ENCODE measurements around the gene ROS1. TPM values are rescaled to one million over a fixed set of nuclear protein-coding genes. Genes with fewer than 3 reads are reported as not detected.
"Not testable (repeated sequence)": the region's sequence is repeated elsewhere in the genome, so short reads cannot be mapped to it uniquely, and the experiment has no call there.

The ROS1 gene
- polyA plus RNA-seq (2013, experiment 1 of 2), result not detected
- not detected for polyA plus RNA-seq (2013, experiment 2 of 2)

DNA sequence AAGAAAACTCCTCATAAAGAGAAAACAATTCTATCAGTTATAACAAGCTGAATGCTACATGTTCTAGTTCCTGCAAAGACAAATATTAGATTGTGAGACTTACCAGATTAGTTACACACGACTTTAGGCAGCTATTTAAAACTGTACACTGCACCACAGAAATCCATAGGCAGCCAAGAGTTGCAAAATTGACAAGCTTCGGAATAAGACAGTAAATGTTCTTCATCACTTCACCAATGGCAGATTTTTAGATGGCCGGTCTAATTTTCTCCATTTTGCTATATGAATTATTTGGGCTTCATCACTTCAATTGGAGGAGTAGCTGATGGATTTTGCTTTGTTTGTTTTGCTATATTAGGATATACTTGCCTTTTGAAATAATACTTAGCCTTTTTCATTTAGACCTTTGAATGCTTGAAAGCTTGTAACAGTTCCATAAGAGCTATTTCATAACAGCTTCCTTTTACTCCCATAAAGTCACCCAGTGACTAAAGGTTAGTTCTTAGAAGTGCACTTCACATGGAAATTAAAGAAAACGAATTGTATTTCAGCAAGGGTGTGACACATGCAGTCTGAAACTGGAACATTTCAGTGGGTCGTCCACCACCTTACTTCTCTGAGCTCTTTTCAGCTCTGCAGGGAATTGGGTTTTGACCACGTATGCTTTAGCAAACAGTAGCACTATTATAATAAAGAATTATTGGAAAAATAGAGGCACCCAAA lies at the start of gene ROS1:
Gene ROS1 (minus strand): TSS at position 512 of the 723 bp plus-strand sequence. CDS start 286 bp downstream, at position 226.
- H3K27ac ChIP-seq (ENCODE audit: low read depth, low read length, severe bottlenecking), result no peak within 1 kb of the TSS
- WGBS, 2 experiments (ENCODE audit: insufficient coverage in 2 of 2), result 70 to 75% methylated on average over 3 of the region's 6 CpGs
- no peaks in the 10 kb centered on the region for H3K36me3 ChIP-seq (ENCODE audit: control insufficient read depth, insufficient read depth, low read length)
- H3K9me3 ChIP-seq (ENCODE audit: control insufficient read depth, low read length), result no peaks in the 10 kb centered on the region
- H3K4me3 ChIP-seq (ENCODE audit: extremely low read depth, insufficient read depth, low read length, poor library complexity, severe bottlenecking), result no peak within 1 kb of the TSS
- no peaks in the 10 kb centered on the region for H3K4me1 ChIP-seq (ENCODE audit: control insufficient read depth, insufficient read depth, low read length, poor library complexity, severe bottlenecking)

DNA sequence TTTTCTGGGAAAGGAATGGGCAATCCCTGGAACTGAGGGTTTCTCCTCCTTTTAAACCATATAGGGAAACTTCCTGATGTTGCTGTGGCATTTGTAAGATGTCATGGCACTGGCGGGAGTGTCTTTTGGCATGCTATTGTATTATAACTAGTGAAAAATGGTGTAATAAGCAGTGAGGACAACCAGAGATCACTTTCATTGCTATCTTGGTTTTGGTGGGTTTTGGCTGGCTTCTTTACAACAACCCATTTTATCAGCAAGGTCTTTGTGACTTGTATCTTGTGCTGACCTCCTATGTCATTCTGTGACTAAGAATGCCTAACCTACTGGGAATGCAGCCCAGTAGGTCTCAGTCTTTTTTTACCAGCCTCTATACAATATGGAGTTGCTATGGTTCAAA lies 47.7 kb upstream of the ROS1 start:
- no peaks in the 10 kb centered on the region for H3K9me3 ChIP-seq (ENCODE audit: control insufficient read depth, low read length)
- H3K4me3 ChIP-seq (ENCODE audit: extremely low read depth, insufficient read depth, low read length, poor library complexity, severe bottlenecking), result no peak overlapping the region
- H3K36me3 ChIP-seq (ENCODE audit: control insufficient read depth, insufficient read depth, low read length), result no peaks in the 10 kb centered on the region
- no CpG with 5 or more reads among the region's 1 CpG for WGBS, 2 experiments (ENCODE audit: insufficient coverage in 2 of 2)
- no peak overlapping the region for H3K27ac ChIP-seq (ENCODE audit: low read depth, low read length, severe bottlenecking)
- H3K4me1 ChIP-seq (ENCODE audit: control insufficient read depth, insufficient read depth, low read length, poor library complexity, severe bottlenecking), result no peaks in the 10 kb centered on the region

DNA sequence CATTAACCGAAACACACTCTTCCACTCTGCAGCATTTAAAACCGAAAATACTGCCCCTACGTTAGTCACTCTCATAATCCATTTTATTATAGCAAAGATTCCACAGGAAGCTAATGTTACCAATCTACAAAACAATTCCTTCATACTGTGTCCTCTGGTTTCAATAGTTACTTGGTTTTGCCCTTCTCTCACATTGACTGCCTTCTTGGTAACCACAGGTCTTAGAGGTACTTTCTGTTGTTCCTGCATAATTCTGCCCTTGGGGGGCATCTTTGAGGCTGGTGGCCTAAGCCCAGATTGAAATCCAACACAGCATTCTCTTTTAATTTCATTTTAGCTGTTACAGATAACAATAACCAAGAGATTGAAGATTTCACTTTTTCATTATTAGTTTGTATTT lies 46.9 kb upstream of the ROS1 start:
- Histone ChIP-seq H3K36me3 (ENCODE audit: control insufficient read depth, insufficient read depth, low read length) (no peaks in the 10 kb centered on the region), H3K27ac (ENCODE audit: low read depth, low read length, severe bottlenecking) (no peak overlapping the region), H3K4me1 (ENCODE audit: control insufficient read depth, insufficient read depth, low read length, poor library complexity, severe bottlenecking) (no peaks in the 10 kb centered on the region), H3K4me3 (ENCODE audit: extremely low read depth, insufficient read depth, low read length, poor library complexity, severe bottlenecking) (no peak overlapping the region), H3K9me3 (ENCODE audit: control insufficient read depth, low read length) (no peaks in the 10 kb centered on the region)
- WGBS, 2 experiments (ENCODE audit: insufficient coverage in 2 of 2), result 92 to 93% methylated on average over 3 of the region's 3 CpGs

DNA sequence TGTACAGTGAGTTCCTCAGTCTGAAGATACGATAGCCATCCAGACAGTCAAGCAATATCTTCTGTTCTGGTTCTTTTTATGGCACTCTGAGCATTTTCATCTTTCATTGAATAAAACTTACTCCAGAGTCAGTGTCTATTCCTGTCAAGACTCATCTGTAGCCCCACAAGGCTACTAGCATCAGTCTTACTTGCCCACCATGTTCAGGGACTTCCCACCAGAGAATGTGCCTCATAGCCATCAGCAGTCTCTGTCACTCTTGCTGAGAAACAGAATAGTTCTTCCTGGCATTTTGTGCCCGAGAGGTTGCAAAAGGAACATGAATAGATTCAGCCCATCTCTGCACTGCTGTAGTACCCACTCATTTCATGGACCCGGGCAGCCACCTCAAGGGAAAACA lies 44.0 kb upstream of the ROS1 start:
- WGBS, 2 experiments (ENCODE audit: insufficient coverage in 2 of 2), result 93 to 94% methylated on average over 3 of the region's 3 CpGs
- Histone ChIP-seq H3K4me1 (ENCODE audit: control insufficient read depth, insufficient read depth, low read length, poor library complexity, severe bottlenecking) (peaks cover 4% of the 10 kb centered on the region), H3K27ac (ENCODE audit: low read depth, low read length, severe bottlenecking) (no peak overlapping the region), H3K4me3 (ENCODE audit: extremely low read depth, insufficient read depth, low read length, poor library complexity, severe bottlenecking) (no peak overlapping the region), H3K9me3 (ENCODE audit: control insufficient read depth, low read length) (no peaks in the 10 kb centered on the region), H3K36me3 (ENCODE audit: control insufficient read depth, insufficient read depth, low read length) (no peaks in the 10 kb centered on the region)

DNA sequence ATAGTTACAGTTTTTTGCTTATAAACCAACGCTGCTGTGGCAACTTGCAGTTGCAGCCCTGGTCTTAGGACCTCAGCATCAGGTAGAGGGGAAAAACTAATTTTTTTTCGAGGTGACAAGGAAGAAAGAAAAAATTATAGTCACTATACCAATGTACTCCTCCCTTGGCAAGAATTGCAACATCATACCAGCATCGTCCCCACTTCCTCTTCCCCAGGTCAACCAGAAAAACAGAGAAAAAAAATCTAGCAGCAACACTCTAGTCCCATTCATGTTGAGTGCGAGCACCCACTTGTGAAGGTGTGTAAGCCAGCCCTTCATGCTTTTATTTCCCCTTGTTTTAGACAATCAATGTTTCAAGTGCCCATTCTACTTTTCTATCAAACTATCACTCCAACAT lies 43.6 kb upstream of the ROS1 start:
- H3K27ac ChIP-seq (ENCODE audit: low read depth, low read length, severe bottlenecking), result no peak overlapping the region
- no peaks in the 10 kb centered on the region for H3K9me3 ChIP-seq (ENCODE audit: control insufficient read depth, low read length)
- no peak overlapping the region for H3K4me3 ChIP-seq (ENCODE audit: extremely low read depth, insufficient read depth, low read length, poor library complexity, severe bottlenecking)
- 84 to 92% methylated on average over 2 of the region's 4 CpGs for WGBS, 2 experiments (ENCODE audit: insufficient coverage in 2 of 2)
- no peaks in the 10 kb centered on the region for H3K36me3 ChIP-seq (ENCODE audit: control insufficient read depth, insufficient read depth, low read length)
- H3K4me1 ChIP-seq (ENCODE audit: control insufficient read depth, insufficient read depth, low read length, poor library complexity, severe bottlenecking), result peaks cover 7% of the 10 kb centered on the region

DNA sequence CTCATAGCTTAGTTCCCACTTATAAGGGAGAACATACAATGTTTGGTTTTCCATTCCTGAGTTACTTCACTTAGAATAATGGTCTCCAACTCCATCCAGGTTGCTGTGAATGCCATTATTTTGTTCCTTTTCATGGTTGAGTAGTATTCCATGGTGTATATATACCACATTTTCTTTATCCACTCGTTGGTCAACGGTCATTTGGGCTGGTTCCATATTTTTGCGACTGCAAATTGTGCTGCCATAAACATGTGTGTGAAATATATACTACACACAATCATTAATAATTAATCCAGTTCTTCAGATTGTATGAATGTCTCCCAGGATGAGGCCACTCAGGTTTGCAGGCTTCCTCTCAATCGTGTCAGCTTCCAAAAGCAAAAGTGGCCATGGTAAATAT lies 42.8 kb upstream of the ROS1 start:
- not testable (repeated sequence) for H3K27ac ChIP-seq (ENCODE audit: low read depth, low read length, severe bottlenecking); H3K36me3 ChIP-seq (ENCODE audit: control insufficient read depth, insufficient read depth, low read length); H3K4me3 ChIP-seq (ENCODE audit: extremely low read depth, insufficient read depth, low read length, poor library complexity, severe bottlenecking); H3K9me3 ChIP-seq (ENCODE audit: control insufficient read depth, low read length)
- WGBS, 2 experiments (ENCODE audit: insufficient coverage in 2 of 2), result 71 to 86% methylated on average over 1 of the region's 4 CpGs
- peaks cover 11% of the 10 kb centered on the region for H3K4me1 ChIP-seq (ENCODE audit: control insufficient read depth, insufficient read depth, low read length, poor library complexity, severe bottlenecking)

DNA sequence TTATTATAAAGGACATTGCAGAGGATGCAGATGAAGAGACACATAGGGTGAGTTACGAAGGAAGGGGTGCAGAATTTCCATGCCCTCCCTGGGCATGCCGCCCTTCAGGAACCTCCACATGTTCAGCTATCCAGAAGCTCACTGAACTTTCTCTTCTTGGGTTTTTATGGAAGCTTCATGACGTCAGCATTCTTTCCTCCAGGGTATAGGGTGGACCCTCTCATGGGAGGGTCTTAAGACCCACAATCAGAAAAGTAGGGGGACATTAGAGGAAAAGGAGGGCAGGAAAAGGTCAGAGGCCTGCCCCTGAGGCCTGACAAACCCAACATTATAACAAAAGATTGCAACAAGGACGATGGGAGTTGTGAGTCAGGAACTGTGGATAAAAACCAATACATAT lies 42.1 kb upstream of the ROS1 start:
- Histone ChIP-seq H3K4me1 (ENCODE audit: control insufficient read depth, insufficient read depth, low read length, poor library complexity, severe bottlenecking) (peaks cover 11% of the 10 kb centered on the region), H3K4me3 (ENCODE audit: extremely low read depth, insufficient read depth, low read length, poor library complexity, severe bottlenecking) (no peak overlapping the region), H3K27ac (ENCODE audit: low read depth, low read length, severe bottlenecking) (no peak overlapping the region), H3K9me3 (ENCODE audit: control insufficient read depth, low read length) (no peaks in the 10 kb centered on the region), H3K36me3 (ENCODE audit: control insufficient read depth, insufficient read depth, low read length) (no peaks in the 10 kb centered on the region)
- WGBS, 2 experiments (ENCODE audit: insufficient coverage in 2 of 2), result 86 to 100% methylated on average over 1 to 3 of the region's 4 CpGs

DNA sequence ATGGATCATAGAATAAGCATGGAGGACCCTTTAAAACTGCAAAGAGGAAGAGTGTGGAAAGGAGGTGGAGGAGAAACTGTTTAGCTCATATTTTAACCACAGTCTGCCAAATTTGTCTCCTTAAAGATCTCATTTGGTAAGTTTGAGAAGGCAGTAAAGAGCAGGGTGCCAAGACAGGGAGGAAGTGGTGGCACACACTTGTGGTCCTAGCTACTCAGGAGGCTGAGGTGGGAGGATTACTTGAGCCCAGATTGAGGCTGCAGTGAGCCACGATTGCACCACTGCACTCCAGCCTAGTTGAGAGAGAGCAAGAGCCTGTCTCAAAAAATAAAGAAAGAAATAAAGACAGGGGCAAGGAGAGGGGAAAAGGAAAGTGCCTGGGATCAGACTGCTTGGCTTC lies 39.9 kb upstream of the ROS1 start:
- peaks cover 11% of the 10 kb centered on the region for H3K4me1 ChIP-seq (ENCODE audit: control insufficient read depth, insufficient read depth, low read length, poor library complexity, severe bottlenecking)
- no peak overlapping the region for H3K27ac ChIP-seq (ENCODE audit: low read depth, low read length, severe bottlenecking)
- H3K9me3 ChIP-seq (ENCODE audit: control insufficient read depth, low read length), result no peaks in the 10 kb centered on the region
- no peak overlapping the region for H3K4me3 ChIP-seq (ENCODE audit: extremely low read depth, insufficient read depth, low read length, poor library complexity, severe bottlenecking)
- no peaks in the 10 kb centered on the region for H3K36me3 ChIP-seq (ENCODE audit: control insufficient read depth, insufficient read depth, low read length)
- 33 to 36% methylated on average over 1 of the region's 1 CpG for WGBS, 2 experiments (ENCODE audit: insufficient coverage in 2 of 2)

DNA sequence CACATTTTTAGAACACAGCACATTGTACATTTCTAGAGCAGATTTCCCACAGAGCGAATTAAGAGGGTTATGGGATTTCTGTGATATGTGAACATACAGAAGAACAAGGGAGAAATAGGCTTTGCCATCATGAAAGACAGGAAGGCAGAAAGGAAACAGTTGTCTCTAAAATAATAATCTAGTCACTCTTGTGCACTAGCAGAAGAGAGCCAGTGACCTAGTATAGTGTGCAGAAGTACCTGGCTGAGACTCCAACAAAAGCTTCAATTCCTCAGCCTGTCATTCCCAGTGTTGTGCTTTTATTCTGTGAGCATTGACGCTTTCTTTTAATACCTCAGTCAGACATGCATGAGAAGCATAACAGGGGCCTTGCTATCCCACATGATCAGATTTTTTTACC lies 39.0 kb upstream of the ROS1 start:
- Histone ChIP-seq H3K4me3 (ENCODE audit: extremely low read depth, insufficient read depth, low read length, poor library complexity, severe bottlenecking) (no peak overlapping the region), H3K27ac (ENCODE audit: low read depth, low read length, severe bottlenecking) (no peak overlapping the region), H3K4me1 (ENCODE audit: control insufficient read depth, insufficient read depth, low read length, poor library complexity, severe bottlenecking) (peaks cover 11% of the 10 kb centered on the region), H3K9me3 (ENCODE audit: control insufficient read depth, low read length) (no peaks in the 10 kb centered on the region), H3K36me3 (ENCODE audit: control insufficient read depth, insufficient read depth, low read length) (no peaks in the 10 kb centered on the region)
- 43 to 56% methylated on average over 1 of the region's 2 CpGs for WGBS, 2 experiments (ENCODE audit: insufficient coverage in 2 of 2)

DNA sequence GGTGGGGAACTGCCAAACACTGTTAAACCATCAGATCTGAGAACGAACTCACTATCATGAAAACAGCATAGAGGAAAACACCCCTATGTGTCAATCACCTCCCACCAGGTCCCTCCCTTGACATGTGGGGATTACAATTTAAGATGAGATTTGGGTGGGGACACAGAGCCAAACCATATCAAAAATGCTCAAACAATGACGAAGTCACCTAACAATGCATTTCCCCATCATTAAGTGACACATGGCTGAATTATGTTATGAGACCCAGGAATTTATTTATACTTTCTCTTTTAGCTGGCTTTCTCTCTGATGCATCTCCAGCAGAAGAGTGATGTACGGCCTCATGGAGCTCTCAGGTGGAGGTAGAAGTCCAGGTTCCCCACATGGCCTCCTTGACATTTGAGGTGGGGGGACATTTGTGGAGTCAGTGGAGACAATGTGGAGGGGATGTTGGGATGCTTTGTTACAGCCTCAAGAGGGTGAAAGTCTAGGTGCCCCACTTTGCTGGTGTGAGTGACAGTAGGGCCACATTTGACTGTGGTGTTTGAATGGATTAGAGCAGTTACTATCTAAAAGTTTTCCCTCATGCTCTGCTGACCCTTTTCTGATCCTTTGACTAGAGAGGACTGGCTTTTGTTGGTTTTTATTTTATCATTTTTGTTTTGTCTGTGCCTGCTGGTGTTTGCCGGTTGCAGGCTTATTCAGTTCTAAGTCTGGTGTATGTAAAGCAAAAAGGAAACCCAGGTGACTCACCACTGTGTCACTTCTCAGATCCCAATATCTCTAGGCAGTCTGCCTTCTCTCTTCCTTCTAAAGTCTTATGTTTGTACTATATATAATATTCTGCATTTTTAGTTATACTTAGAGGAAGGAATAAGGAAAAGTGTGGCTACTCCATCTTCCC lies 38.3 kb upstream of the ROS1 start:
- H3K4me3 ChIP-seq (ENCODE audit: extremely low read depth, insufficient read depth, low read length, poor library complexity, severe bottlenecking), result no peak overlapping the region
- peaks cover 11% of the 10 kb centered on the region for H3K4me1 ChIP-seq (ENCODE audit: control insufficient read depth, insufficient read depth, low read length, poor library complexity, severe bottlenecking)
- H3K27ac ChIP-seq (ENCODE audit: low read depth, low read length, severe bottlenecking), result peak overlapping the region; percentile 37
- H3K9me3 ChIP-seq (ENCODE audit: control insufficient read depth, low read length), result no peaks in the 10 kb centered on the region
- no peaks in the 10 kb centered on the region for H3K36me3 ChIP-seq (ENCODE audit: control insufficient read depth, insufficient read depth, low read length)
- WGBS, 2 experiments (ENCODE audit: insufficient coverage in 2 of 2), result 75 to 100% methylated on average over 1 of the region's 4 CpGs
